HG03342 (cell line): ENCODE results near the gene FRMD5.

Experiments used
- ATAC-seq: cut with Tn5 transposase; IDR thresholded peaks from one replicate; pipeline ENCODE4 v1.9.1; 2021; ENCODE audit warnings: mild to moderate bottlenecking, moderate library complexity; ENCODE audit not compliant: unreplicated experiment

The FRMD5 gene

GRCh38 chr15:44163370-44163769 is 31.7 kb downstream of the FRMD5 start:
- no peak for ATAC-seq

DNA sequence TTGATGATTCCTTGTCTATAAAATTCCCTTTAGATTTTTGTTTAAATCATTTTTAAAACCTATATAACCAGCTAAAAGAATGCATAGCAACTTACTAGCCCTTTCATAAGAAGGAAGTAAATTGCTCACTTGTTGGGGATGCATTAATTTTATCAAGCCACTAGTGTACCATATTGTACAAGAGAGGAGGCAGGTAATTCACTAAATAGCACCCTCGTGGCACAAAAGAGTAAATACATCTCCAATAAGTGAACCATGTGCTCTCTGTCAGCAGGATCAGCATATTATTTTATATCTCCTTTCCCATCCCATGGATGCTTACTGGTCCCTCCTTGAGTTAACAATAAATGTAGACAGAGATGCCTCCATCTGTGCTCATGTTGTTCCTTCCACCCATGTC is 34.3 kb downstream of the FRMD5 start:
- no peak for ATAC-seq

GRCh38 chr15:44159492-44159891 is 35.6 kb downstream of the FRMD5 start:
- no peak for ATAC-seq

DNA sequence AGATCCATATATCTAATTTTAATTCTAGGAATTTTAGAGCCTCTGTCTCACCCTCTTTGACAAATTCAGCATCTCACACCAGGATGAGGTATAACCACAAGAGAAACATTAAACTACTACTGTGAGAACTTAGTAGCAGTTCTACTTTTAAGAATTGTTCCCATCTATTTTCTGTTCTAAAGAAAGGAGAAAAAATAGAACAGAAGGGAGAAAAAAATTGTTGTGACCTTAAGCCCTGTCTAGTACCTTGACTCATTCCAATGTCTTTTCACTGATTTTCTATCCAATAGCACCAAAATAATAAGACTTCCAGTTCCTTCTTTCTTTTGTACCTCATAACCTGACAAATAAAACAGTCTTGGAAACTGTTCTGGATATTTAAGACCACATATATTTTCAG is 37.0 kb downstream of the FRMD5 start:
- no peak for ATAC-seq

- no peak for ATAC-seq
Observed at GRCh38 chr15:44157679-44158078, 37.4 kb downstream of the FRMD5 start.

- ATAC-seq: no peak
Observed at GRCh38 chr15:44153352-44153751, 41.7 kb downstream of the FRMD5 start.

GRCh38 chr15:44149224-44149623 is 45.8 kb downstream of the FRMD5 start:
- ATAC-seq: no peak

- no peak for ATAC-seq
Observed at GRCh38 chr15:44148580-44148979, 46.5 kb downstream of the FRMD5 start.

GRCh38 chr15:44147636-44148035 is 47.4 kb downstream of the FRMD5 start:
- ATAC-seq: no peak

DNA sequence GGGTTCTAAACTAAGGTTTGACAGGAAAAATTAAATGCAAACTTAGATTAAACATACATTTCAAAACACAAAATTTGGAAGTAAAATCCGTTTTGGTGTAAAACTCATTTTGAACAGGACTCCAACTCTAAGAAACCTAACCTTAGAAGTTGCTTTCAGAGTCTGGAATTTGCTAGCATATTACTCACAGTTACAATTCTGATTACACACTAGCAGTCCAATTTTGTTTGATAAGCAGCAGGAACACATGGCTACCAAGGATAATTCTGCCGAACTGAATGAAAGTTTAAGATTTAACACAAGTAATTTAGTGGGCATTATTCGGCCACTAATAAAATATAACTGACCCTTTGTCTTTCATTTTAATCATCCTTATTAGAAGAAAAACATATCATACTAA is 49.6 kb downstream of the FRMD5 start:
- no peak for ATAC-seq

- ATAC-seq: no peak
Observed at GRCh38 chr15:44144992-44145391, 50.1 kb downstream of the FRMD5 start.

GRCh38 chr15:44144184-44144583 is 50.9 kb downstream of the FRMD5 start:
- no peak for ATAC-seq

GRCh38 chr15:44137750-44138149 is 57.3 kb downstream of the FRMD5 start:
- no peak for ATAC-seq

DNA sequence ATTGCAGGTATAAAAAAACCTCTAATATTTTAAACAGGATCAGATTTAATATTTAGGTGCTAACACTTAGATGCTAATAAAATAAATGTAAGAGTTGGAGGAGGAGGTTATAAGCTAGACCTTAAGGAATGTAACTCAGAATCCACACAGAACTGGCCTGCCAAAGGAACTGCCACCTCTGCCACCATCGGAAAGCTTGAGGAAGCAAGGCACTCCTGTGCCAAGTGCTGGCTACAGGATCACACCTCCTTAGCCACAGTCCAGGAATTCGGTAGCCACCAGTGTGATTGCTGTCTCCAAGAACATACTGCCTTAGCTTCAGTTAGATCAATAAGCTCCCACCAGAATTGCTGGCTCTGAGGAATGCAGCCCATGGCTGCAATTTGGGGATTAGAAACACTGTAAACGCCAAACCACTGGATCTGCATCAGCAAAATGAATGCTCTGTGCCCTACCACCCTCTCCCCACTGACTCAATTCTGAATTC is 58.0 kb downstream of the FRMD5 start:
- ATAC-seq: no peak

DNA sequence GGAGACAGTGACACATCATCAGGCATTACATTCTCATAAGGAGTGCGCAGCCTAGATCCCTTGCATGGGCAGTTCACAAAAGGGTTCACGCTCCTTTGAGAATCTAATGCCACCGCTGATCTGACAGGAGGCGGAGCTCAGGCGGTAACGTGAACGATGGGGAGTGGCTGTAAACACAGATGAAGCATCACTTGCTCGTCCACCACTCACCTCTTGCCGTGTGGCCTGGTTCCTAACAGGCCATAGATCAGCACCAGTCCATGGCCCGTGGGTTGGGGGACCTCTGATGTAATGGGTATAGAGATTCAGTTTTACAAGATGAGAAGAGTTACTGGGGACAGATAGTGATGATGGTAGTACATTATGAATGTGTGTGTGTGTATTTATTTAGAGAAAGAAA is 63.0 kb downstream of the FRMD5 start:
- no peak for ATAC-seq

- ATAC-seq: no peak
Observed at GRCh38 chr15:44130778-44131177, 64.3 kb downstream of the FRMD5 start.

DNA sequence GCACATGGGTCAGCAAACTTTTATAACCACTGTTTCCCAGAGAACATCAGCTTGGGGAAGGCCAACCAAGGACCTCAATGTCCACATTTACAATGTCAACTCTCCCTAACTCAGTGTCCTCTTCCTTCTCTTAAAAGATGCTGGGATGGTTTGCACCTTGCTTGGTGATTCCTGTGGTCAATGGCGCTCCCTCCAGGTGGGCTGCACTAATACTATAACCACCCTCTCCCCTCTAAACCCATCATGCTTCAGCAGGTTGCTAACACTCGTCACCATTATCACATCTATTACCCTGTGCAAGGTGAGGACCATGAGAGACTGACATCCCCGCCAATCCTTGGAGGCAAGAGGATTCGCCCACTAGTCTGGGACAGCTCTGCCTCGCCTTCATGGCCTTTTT is 65.2 kb downstream of the FRMD5 start:
- ATAC-seq: no peak

- no peak for ATAC-seq
Observed at GRCh38 chr15:44128443-44128842, 66.6 kb downstream of the FRMD5 start.

- no peak for ATAC-seq
Observed at GRCh38 chr15:44125879-44126278, 69.2 kb downstream of the FRMD5 start.

GRCh38 chr15:44102675-44103254 is 92.3 kb downstream of the FRMD5 start:
- no peak for ATAC-seq

- no peak for ATAC-seq
Observed at GRCh38 chr15:44101944-44102343, 93.1 kb downstream of the FRMD5 start.

DNA sequence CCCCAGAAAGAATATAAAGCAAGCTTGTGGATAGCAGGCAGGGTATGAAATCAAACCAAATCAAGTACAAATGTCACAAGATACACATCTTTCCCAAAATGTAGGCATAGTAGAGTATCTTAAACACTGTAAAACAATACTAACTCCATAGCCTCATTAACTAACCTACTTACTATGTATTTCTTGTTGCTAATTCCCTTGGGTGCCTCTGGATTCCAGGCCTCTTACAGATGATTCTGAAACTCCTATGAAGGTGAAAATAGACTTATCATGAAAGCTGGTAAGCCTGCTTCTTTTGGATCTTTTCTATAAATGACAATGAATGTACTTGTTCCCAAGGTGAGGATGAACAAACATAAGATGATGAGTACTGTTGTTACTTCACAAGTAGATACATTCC is 93.8 kb downstream of the FRMD5 start:
- no peak for ATAC-seq

- no peak for ATAC-seq
Observed at GRCh38 chr15:44099671-44100070, 95.4 kb downstream of the FRMD5 start.
